ENCODE measurements around the gene TRIM26. TPM values are rescaled to one million over a fixed set of nuclear protein-coding genes. Genes with fewer than 3 reads are reported as not detected.

The TRIM26 gene
- total and polyA plus RNA-seq, 2 experiments from 2014 or later, result 11.0 to 38.0 TPM

GRCh38 chr6:30162265-30163089 is 50.7 kb downstream of the TRIM26 start (continued):
- TF ChIP-seq REST (IDR thresholded peaks at IDR 0.05; ENCODE audit: unreplicated experiment) (no peak), CTCF (conservative IDR thresholded peaks at IDR 0.05; ENCODE audit: low read depth in 2 of 2) (no peak), CREB1 (CRISPR knock-in tag; IDR thresholded peaks at IDR 0.05; ENCODE audit: low read depth) (no peak), EZH2phosphoT487 (IDR thresholded peaks at IDR 0.05; ENCODE audit: unreplicated experiment) (no peak), POLR2AphosphoS5 (IDR thresholded peaks at IDR 0.05; ENCODE audit: low read depth) (no peak)

- H3K4me2 ChIP-seq, result no peak within 1 kb of the TSS
- peaks cover 3% of the 10 kb centered on the region; the same call in 2 of the 3 replicates for H3K4me1 Mint-ChIP-seq
- H3K4me3 ChIP-seq, result no peak within 1 kb of the TSS
- H3K36me3 ChIP-seq (ENCODE audit: insufficient read depth), result no peaks in the 10 kb centered on the region
- H3K27me3 ChIP-seq (ENCODE audit: insufficient read depth), result no peaks in the 10 kb centered on the region
- no peaks in the 10 kb centered on the region for H3K79me2 ChIP-seq (replicated peaks; ENCODE audit: insufficient read depth)
- H3K9me3 Mint-ChIP-seq, result no peaks in the 10 kb centered on the region
- H3K27ac Mint-ChIP-seq, result no peak within 1 kb of the TSS
- no peaks in the 10 kb centered on the region for H3K36me3 Mint-ChIP-seq (ENCODE audit: low read depth)
- no peak within 1 kb of the TSS for H2AFZ ChIP-seq
- H3K9me2 ChIP-seq (ENCODE audit: insufficient read depth), result no peaks in the 10 kb centered on the region
- DNase-seq (ENCODE audit: low spot score) (no peak), ATAC-seq (no peak)
- H3K4me3 Mint-ChIP-seq, result no peak within 1 kb of the TSS
- H3F3A ChIP-seq (replicated peaks; ENCODE audit: low read depth), result no peaks in the 10 kb centered on the region
- no peaks in the 10 kb centered on the region for H3K4me1 ChIP-seq (ENCODE audit: insufficient read depth)
- H4K20me1 ChIP-seq (replicated peaks; ENCODE audit: insufficient read depth), result no peaks in the 10 kb centered on the region
- H3K27me3 Mint-ChIP-seq (ENCODE audit: insufficient read depth, low read depth, poor library complexity), result peaks cover 6% of the 10 kb centered on the region
- no peak within 1 kb of the TSS for H3K27ac ChIP-seq (ENCODE audit: low read depth)
- TF ChIP-seq ZNF462 (CRISPR knock-in tag; IDR thresholded peaks at IDR 0.05), result no peak
- no peak for TF ChIP-seq EZH2phosphoT487 (IDR thresholded peaks at IDR 0.05; ENCODE audit: unreplicated experiment)
- TF ChIP-seq JUNB (IDR thresholded peaks at IDR 0.05; ENCODE audit: unreplicated experiment), result no peak
- TF ChIP-seq ZNF331 (CRISPR knock-in tag; IDR thresholded peaks at IDR 0.05; ENCODE audit: low read depth), result no peak
- no peak for TF ChIP-seq POLR2AphosphoS5 (IDR thresholded peaks at IDR 0.05; ENCODE audit: low read depth)
- no peak for TF ChIP-seq ZNF114 (CRISPR knock-in tag; IDR thresholded peaks at IDR 0.05)
- no peak for TF ChIP-seq ETS1 (IDR thresholded peaks at IDR 0.05)
Measured at GRCh38 chr6:30160785-30161531, 52.2 kb downstream of the TRIM26 start, which contains the start of gene TRIM10. TSS of gene TRIM10 (minus strand) at chr6:30161211. CDS start at chr6:30160858, 353 bp downstream.

Data from GM23338 (cell line).